DND-41 (cell line): ENCODE results near the gene TRIM58.

Experiments used
- ATAC-seq: fragments of 200-7000 bp; cut with Tn5 transposase; 3 replicates; pipeline ENCODE4 v1.9.1; 2021; ENCODE audit warnings: low read depth; ENCODE audit not compliant: insufficient read depth
- DNase-seq: peaks from one replicate; pipeline ENCODE4 v3.0.0-alpha.2; 2020
- H2AFZ ChIP-seq: 2 replicates; pipeline ENCODE4 v1.6.0; 2012; ENCODE audit warnings: low read depth, low read length
- H3K27ac ChIP-seq: 2 replicates; pipeline ENCODE4 v1.5.1; 2012; ENCODE audit warnings: low read length, inconsistent platforms
- H3K27me3 ChIP-seq: fragments of 200-600 bp; sonication (generic); 2 replicates; pipeline ENCODE4 v1.6.0; 2012; ENCODE audit warnings: low read length, mild to moderate bottlenecking, inconsistent platforms; ENCODE audit not compliant: insufficient read depth, poor library complexity
- H3K36me3 ChIP-seq: 2 replicates; pipeline ENCODE4 v1.5.1; 2012; ENCODE audit warnings: low read length, inconsistent platforms; ENCODE audit not compliant: insufficient read depth
- H3K4me1 ChIP-seq: 2 replicates; pipeline ENCODE4 v1.5.1; 2012; ENCODE audit warnings: mild to moderate bottlenecking, low read length; ENCODE audit not compliant: insufficient read depth
- H3K4me2 ChIP-seq: 2 replicates; pipeline ENCODE4 v1.6.0; 2012; ENCODE audit warnings: mild to moderate bottlenecking, moderate library complexity, low read length, inconsistent platforms; ENCODE audit not compliant: insufficient read depth
- H3K4me3 ChIP-seq, 2 experiments: fragments of 200-600 bp in 1 of 2; shearing (Covaris generic) in 1 of 2; 2 replicates each; pipeline ENCODE4 v1.5.1; 2012 to 2016; ENCODE audit warnings: inconsistent platforms in 2 of 2, low read length in 2 of 2, mild to moderate bottlenecking in 2 of 2, low read depth in 1 of 2, moderate library complexity in 1 of 2
- H3K79me2 ChIP-seq: 2 replicates; pipeline ENCODE4 v1.6.0; 2012; ENCODE audit warnings: low read length, inconsistent platforms; ENCODE audit not compliant: insufficient read depth
- H3K9ac ChIP-seq: 2 replicates; pipeline ENCODE4 v1.6.0; 2012; ENCODE audit warnings: low read depth, mild to moderate bottlenecking, inconsistent platforms, low read length, moderate library complexity
- H3K9me3 ChIP-seq: 2 replicates; pipeline ENCODE4 v1.5.1; 2012; ENCODE audit warnings: low read length, moderate library complexity, mild to moderate bottlenecking, inconsistent platforms; ENCODE audit not compliant: insufficient read depth, severe bottlenecking
- H4K20me1 ChIP-seq: 2 replicates; pipeline ENCODE4 v1.6.0; 2012; ENCODE audit warnings: low read length; ENCODE audit not compliant: insufficient read depth
- CTCF ChIP-seq: IDR thresholded peaks from 2 replicates; pipeline ENCODE4 v1.5.1; 2012; ENCODE audit warnings: borderline replicate concordance, low read length, moderate library complexity, mild to moderate bottlenecking; ENCODE audit not compliant: poor library complexity, severe bottlenecking; ENCODE audit errors: extremely low read depth
- EZH2 ChIP-seq: IDR thresholded peaks from 3 replicates; pipeline ENCODE4 v1.6.1; 2012; ENCODE audit warnings: borderline replicate concordance, low read depth, mild to moderate bottlenecking, moderate library complexity, low read length, inconsistent platforms; ENCODE audit not compliant: severe bottlenecking

Gene TRIM58

GRCh38 chr1:247905181-247905580, 48.2 kb downstream of the TRIM58 start:
- TF ChIP-seq CTCF (no peak), EZH2 (no peak)
- DNase-seq (no peak), ATAC-seq (no peak)
- Histone ChIP-seq H2AFZ (no peak overlapping the region), H4K20me1 (no peaks in the 10 kb centered on the region), H3K9ac (no peak overlapping the region), H3K9me3 (no peaks in the 10 kb centered on the region), H3K27ac (no peak overlapping the region), H3K79me2 (no peaks in the 10 kb centered on the region), H3K4me1 (peaks cover 21% of the 10 kb centered on the region), H3K4me2 (no peak overlapping the region), H3K27me3 (no peaks in the 10 kb centered on the region), H3K4me3 (no peak overlapping the region), H3K36me3 (no peaks in the 10 kb centered on the region)

- Histone ChIP-seq H3K4me2 (peak overlapping the region; percentile 41; the same call in 1 of the 2 replicates), H3K4me3 (no peak overlapping the region), H2AFZ (peak overlapping the region; percentile 59), H4K20me1 (no peaks in the 10 kb centered on the region), H3K9me3 (no peaks in the 10 kb centered on the region), H3K9ac (no peak overlapping the region), H3K79me2 (no peaks in the 10 kb centered on the region), H3K36me3 (no peaks in the 10 kb centered on the region), H3K27ac (peak overlapping the region; percentile 63), H3K27me3 (no peaks in the 10 kb centered on the region), H3K4me1 (peaks cover 21% of the 10 kb centered on the region)
- ATAC-seq, result peak; percentile 33
- TF ChIP-seq EZH2 (no peak), CTCF (no peak)
- DNase-seq, result no peak
Measured at GRCh38 chr1:247905910-247906503, 49.0 kb downstream of the TRIM58 start.

DNA sequence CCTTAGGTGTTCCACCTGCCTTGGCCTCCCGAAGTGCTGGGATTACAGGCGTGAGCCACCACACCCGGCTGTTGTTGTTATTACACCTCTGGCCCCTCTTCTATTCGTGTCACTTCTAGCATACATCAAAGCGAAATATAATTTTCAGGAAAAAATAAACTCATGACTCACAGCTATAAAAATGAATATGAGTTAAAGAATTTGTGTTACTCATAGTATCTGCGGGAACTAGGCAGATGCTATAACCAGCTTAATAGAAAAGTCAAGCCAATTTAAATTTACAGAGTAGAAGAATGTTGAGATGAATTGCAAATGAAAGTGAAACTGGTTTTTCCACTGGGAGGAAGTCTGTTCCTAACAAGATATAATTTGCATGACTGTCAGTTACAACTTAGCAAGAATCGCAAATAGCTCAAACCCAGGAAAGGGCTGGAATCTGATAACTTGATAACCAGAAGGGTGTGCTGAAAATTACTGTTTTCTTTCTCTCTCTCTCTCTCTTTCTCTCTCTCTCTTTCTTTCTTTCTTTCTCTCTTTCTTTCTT, 49.6 kb downstream of the TRIM58 start:
- Histone ChIP-seq H3K27ac (peak overlapping the region; percentile 63), H3K27me3 (no peaks in the 10 kb centered on the region), H3K79me2 (no peaks in the 10 kb centered on the region), H4K20me1 (no peaks in the 10 kb centered on the region), H3K4me1 (peaks cover 21% of the 10 kb centered on the region), H3K9me3 (no peaks in the 10 kb centered on the region), H3K4me2 (peak overlapping the region; percentile 41; the same call in 1 of the 2 replicates), H2AFZ (peak overlapping the region; percentile 59), H3K4me3 (no peak overlapping the region), H3K36me3 (no peaks in the 10 kb centered on the region), H3K9ac (no peak overlapping the region)
- peak; percentile 95 for ATAC-seq
- TF ChIP-seq CTCF (no peak), EZH2 (no peak)
- DNase-seq, result no peak

GRCh38 chr1:247908766-247909165, 51.8 kb downstream of the TRIM58 start:
- H2AFZ ChIP-seq, result no peak overlapping the region
- no peak for TF ChIP-seq CTCF
- no peak for TF ChIP-seq EZH2

More at GRCh38 chr1:247908766-247909165, 51.8 kb downstream of the TRIM58 start:
- no peaks in the 10 kb centered on the region for H3K79me2 ChIP-seq
- no peak for DNase-seq
- no peaks in the 10 kb centered on the region for H4K20me1 ChIP-seq
- H3K4me3 ChIP-seq, result no peak overlapping the region
- no peak overlapping the region for H3K9ac ChIP-seq
- no peak overlapping the region for H3K4me2 ChIP-seq
- no peaks in the 10 kb centered on the region for H3K27me3 ChIP-seq
- peaks cover 21% of the 10 kb centered on the region for H3K4me1 ChIP-seq
- no peaks in the 10 kb centered on the region for H3K9me3 ChIP-seq
- H3K36me3 ChIP-seq, result no peaks in the 10 kb centered on the region
- no peak overlapping the region for H3K27ac ChIP-seq
- ATAC-seq, result no peak
